ENCODE data around the gene FBXO36. TPM values are rescaled to one million over a fixed set of nuclear protein-coding genes. Genes with fewer than 3 reads are reported as not detected.

The FBXO36 gene
- total RNA-seq, 1 donor from 2014 or later = 3.4 TPM

- Mint-ChIP-seq H3K9me3 (ENCODE audit: unreplicated experiment) (no peaks in the 10 kb centered on the region), H3K36me3 (ENCODE audit: unreplicated experiment) (no peaks in the 10 kb centered on the region), H3K27me3 (ENCODE audit: unreplicated experiment) (no peaks in the 10 kb centered on the region), H3K27ac (ENCODE audit: unreplicated experiment) (no peak overlapping the region), H3K4me3 (ENCODE audit: unreplicated experiment) (no peak overlapping the region), H3K4me1 (ENCODE audit: low read depth, unreplicated experiment) (no peaks in the 10 kb centered on the region)
- TF ChIP-seq CTCF (IDR thresholded peaks at IDR 0.05; ENCODE audit: partially characterized antibody, unreplicated experiment) = no peak
- DNase-seq = no peak
These were observed 42.9 kb upstream of the FBXO36 start for GRCh38 chr2:229879191-229879950.

GRCh38 chr2:229880892-229881586 is 41.3 kb upstream of the FBXO36 start:
- H3K27me3 Mint-ChIP-seq (ENCODE audit: unreplicated experiment) = no peaks in the 10 kb centered on the region
- no peak for TF ChIP-seq CTCF (IDR thresholded peaks at IDR 0.05; ENCODE audit: partially characterized antibody, unreplicated experiment)
- no peak overlapping the region for H3K4me3 Mint-ChIP-seq (ENCODE audit: unreplicated experiment)
- H3K4me1 Mint-ChIP-seq (ENCODE audit: low read depth, unreplicated experiment) = no peaks in the 10 kb centered on the region
- H3K36me3 Mint-ChIP-seq (ENCODE audit: unreplicated experiment) = no peaks in the 10 kb centered on the region
- H3K9me3 Mint-ChIP-seq (ENCODE audit: unreplicated experiment) = no peaks in the 10 kb centered on the region
- DNase-seq = no peak
- H3K27ac Mint-ChIP-seq (ENCODE audit: unreplicated experiment) = no peak overlapping the region

GRCh38 chr2:229882583-229882982 is 39.7 kb upstream of the FBXO36 start:
- Mint-ChIP-seq H3K4me1 (ENCODE audit: low read depth, unreplicated experiment) (no peaks in the 10 kb centered on the region), H3K4me3 (ENCODE audit: unreplicated experiment) (no peak overlapping the region), H3K27ac (ENCODE audit: unreplicated experiment) (no peak overlapping the region), H3K27me3 (ENCODE audit: unreplicated experiment) (no peaks in the 10 kb centered on the region), H3K9me3 (ENCODE audit: unreplicated experiment) (no peaks in the 10 kb centered on the region), H3K36me3 (ENCODE audit: unreplicated experiment) (no peaks in the 10 kb centered on the region)
- no peak for TF ChIP-seq CTCF (IDR thresholded peaks at IDR 0.05; ENCODE audit: partially characterized antibody, unreplicated experiment)
- DNase-seq = no peak

- Mint-ChIP-seq H3K27me3 (ENCODE audit: unreplicated experiment) (no peaks in the 10 kb centered on the region), H3K27ac (ENCODE audit: unreplicated experiment) (no peak overlapping the region), H3K4me3 (ENCODE audit: unreplicated experiment) (no peak overlapping the region), H3K9me3 (ENCODE audit: unreplicated experiment) (no peaks in the 10 kb centered on the region), H3K4me1 (ENCODE audit: low read depth, unreplicated experiment) (peaks cover 4% of the 10 kb centered on the region), H3K36me3 (ENCODE audit: unreplicated experiment) (no peaks in the 10 kb centered on the region)
- no peak for TF ChIP-seq CTCF (IDR thresholded peaks at IDR 0.05; ENCODE audit: partially characterized antibody, unreplicated experiment)
- no peak for DNase-seq
These were observed 37.3 kb upstream of the FBXO36 start for GRCh38 chr2:229884775-229885699.

Data from glutamatergic neuron (in vitro differentiated cells).